Pancreas (tissue), 10 donors: ENCODE data around the gene INAFM2. TPM values are rescaled to one million over a fixed set of nuclear protein-coding genes. Genes with fewer than 3 reads are reported as not detected.
A peak's percentile ranks its signal among the peaks of the same experiment; 100 is the strongest.

Experiments
- ATAC-seq, 4 donors: fragments of 200-7000 bp; cut with Tn5 transposase; one replicate each; pipeline versions ENCODE4 v1.8.0 to v1.9.1; 2020; ENCODE audit warnings: mild to moderate bottlenecking in 4 of 4, moderate library complexity in 4 of 4
- DNase-seq, 6 donors: peaks; one replicate each; pipeline ENCODE4 v3.0.0-alpha.2; 2020
- FAIRE-seq: peaks from 2 replicates; lab custom pipeline; 2012; peaks lifted over from hg19 to GRCh38; lab: Jason Lieb, UNC
- H3K27ac ChIP-seq, 4 donors: fragments of 200-600 bp; sonication (generic); 1 replicate in 3 of 4; 2 replicates in 1 of 4; pipeline versions ENCODE4 v1.5.0 to v1.8.0; 2020
- H3K27me3 ChIP-seq, 4 donors: fragments of 200-600 bp; one replicate each; pipeline ENCODE4 v1.8.0; 2021
- H3K36me3 ChIP-seq, 3 donors: fragments of 200-600 bp; sonication (generic) in 1 of 3; one replicate each; pipeline versions ENCODE4 v1.5.0 to v1.8.0; 2020 to 2021
- H3K4me1 ChIP-seq, 3 donors: fragments of 200-600 bp; one replicate each; pipeline ENCODE4 v1.8.0; 2021
- H3K4me3 ChIP-seq, 4 donors: fragments of 200-600 bp; sonication (generic) in 2 of 4; one replicate each; pipeline versions ENCODE4 v1.5.0 to v1.8.0; 2020 to 2021
- H3K9me3 ChIP-seq, 4 donors: fragments of 200-600 bp; one replicate each; pipeline ENCODE4 v1.8.0; 2021
- CTCF ChIP-seq, 4 donors: fragments of 200-600 bp; sonication (generic) in 3 of 4; IDR thresholded peaks; one replicate each; pipeline versions ENCODE4 v1.5.0 to v1.8.0; 2021; ENCODE audit warnings: antibody characterized with exemption in 4 of 4
- WGBS, 2 donors: extraction: QIAGEN DNeasy Blood & Tissue Kit; methylation state at CpG; one replicate each; pipeline ENCODE4 v1.1.7; 2013; 5-methylcytosine and 5-hydroxymethylcytosine counted together
- intact Hi-C, 3 donors: fragments of 100-400 bp; cut with DNase I; formaldehyde crosslinking; loops; one replicate each; pipeline versions ENCODE4 v1.11.1 to v1.14.2; 2022
- polyA plus RNA-seq, 2 donors: library from polyadenylated mRNA; stranded (reverse); fragments of 200-250 nt; gene quantifications; one replicate each; pipeline ENCODE4 v1.2.3, GENCODE V29; 2013
- total RNA-seq, 6 donors: library from RNA; stranded (reverse); fragmentation: NEBNext Ultra II Directional in 4 of 6; extraction: Animal tissue kit (Norgen Biotek cat#: 25700) in 4 of 6; gene quantifications; one replicate each; pipeline versions ENCODE4 v1.2.1 to v1.2.4, GENCODE V29; 2021 to 2023
- donor health status: healthy with polysubstance abuse.
- donor health status: DM: no; HTN: no; CAD: no; lungs with moderate emphysema.
- donor health status: DM: no; HTN: no; CAD: no.
- donor health status: control.
- donor health status: control.
- donor health status: Bipolar disorder and iron deficiency.
- donor health status: DM: yes; HTN: yes; CAD: no.
- donor health status: DM: no; HTN: no; CAD: no.
- donor health status: DM: no; HTN: no; CAD: no.
- donor health status: DM: yes; HTN: yes; CAD: no.

INAFM2 gene
- total and polyA plus RNA-seq, 8 donors = 6.5 to 16.4 (median 11.3) TPM

- 87 to 93% methylated on average over 7 of the region's 7 CpGs for WGBS, 2 donors
- intact Hi-C loops = no loop called here
- no peaks in the 10 kb centered on the region for H3K9me3 ChIP-seq
- H3K36me3 ChIP-seq = no peaks in the 10 kb centered on the region
- H3K27me3 ChIP-seq = no peaks in the 10 kb centered on the region
- H3K27ac ChIP-seq = no peak overlapping the region
- FAIRE-seq = no peak
- peaks cover 0 to 16% (median 0%) of the 10 kb centered on the region in 3 donors for H3K4me1 ChIP-seq
- ATAC-seq = no peak
- no peak overlapping the region for H3K4me3 ChIP-seq
- peak in 1 of 6 donors; percentile 29 for DNase-seq
- no peak for TF ChIP-seq CTCF (IDR thresholded peaks at IDR 0.05)
Measured at GRCh38 chr15:40331026-40331425, 7.5 kb downstream of the INAFM2 start.

- H3K36me3 ChIP-seq = no peaks in the 10 kb centered on the region
- H3K4me1 ChIP-seq = peaks cover 0 to 16% (median 0%) of the 10 kb centered on the region in 3 donors
- DNase-seq = peak in 1 of 6 donors; percentile 21
- no peak for TF ChIP-seq CTCF (IDR thresholded peaks at IDR 0.05)
- H3K27me3 ChIP-seq = no peaks in the 10 kb centered on the region
- no peak overlapping the region for H3K4me3 ChIP-seq
- no peaks in the 10 kb centered on the region for H3K9me3 ChIP-seq
- ATAC-seq = no peak
- intact Hi-C loops = no loop called here
- no peak overlapping the region for H3K27ac ChIP-seq
- WGBS, 2 donors = 88 to 94% methylated on average over 7 of the region's 7 CpGs
- no peak for FAIRE-seq
Measured at GRCh38 chr15:40331637-40332036, 8.1 kb downstream of the INAFM2 start.

- DNase-seq = peak in 1 of 6 donors; percentile 27
- intact Hi-C loops = no loop called here
- no peak for FAIRE-seq
- Histone ChIP-seq H3K4me1 (peaks cover 0 to 16% (median 0%) of the 10 kb centered on the region in 3 donors), H3K27ac (peak overlapping the region in 1 of 4 donors; percentile 8), H3K4me3 (no peak overlapping the region), H3K9me3 (no peaks in the 10 kb centered on the region), H3K27me3 (no peaks in the 10 kb centered on the region), H3K36me3 (no peaks in the 10 kb centered on the region)
- TF ChIP-seq CTCF (IDR thresholded peaks at IDR 0.05) = no peak
- 69 to 78% methylated on average over 8 of the region's 8 CpGs for WGBS, 2 donors
- no peak for ATAC-seq
Measured at GRCh38 chr15:40332113-40332781, 8.8 kb downstream of the INAFM2 start.

- peaks cover 0 to 21% (median 0%) of the 10 kb centered on the region in 3 donors for H3K4me1 ChIP-seq
- DNase-seq = peak in 2 of 6 donors; percentile 60 to 67
- H3K4me3 ChIP-seq = no peak overlapping the region
- no peak for FAIRE-seq
- no peaks in the 10 kb centered on the region for H3K27me3 ChIP-seq
- H3K36me3 ChIP-seq = no peaks in the 10 kb centered on the region
- ATAC-seq = peak in 3 of 4 donors; percentile 12 to 51 (median 42)
- intact Hi-C loops = no loop called here
- H3K27ac ChIP-seq = peak overlapping the region in 2 of 4 donors; percentile 73
- 68 to 73% methylated on average over 12 of the region's 12 CpGs for WGBS, 2 donors
- no peak for TF ChIP-seq CTCF (IDR thresholded peaks at IDR 0.05)
- no peaks in the 10 kb centered on the region for H3K9me3 ChIP-seq
Measured at GRCh38 chr15:40333922-40334492, 10.5 kb downstream of the INAFM2 start.

- H3K27me3 ChIP-seq = no peaks in the 10 kb centered on the region
- FAIRE-seq (no peak), ATAC-seq (peak in 1 of 4 donors; percentile 1)
Measured at GRCh38 chr15:40334541-40334940, 11.0 kb downstream of the INAFM2 start.

More at GRCh38 chr15:40334541-40334940, 11.0 kb downstream of the INAFM2 start:
- Histone ChIP-seq H3K9me3 (no peaks in the 10 kb centered on the region), H3K4me1 (peaks cover 0 to 21% (median 0%) of the 10 kb centered on the region in 3 donors), H3K36me3 (no peaks in the 10 kb centered on the region), H3K4me3 (no peak overlapping the region), H3K27ac (peak overlapping the region in 2 of 4 donors; percentile 64 to 73)
- intact Hi-C loops = no loop called here
- peak in 1 of 6 donors; percentile 52 for DNase-seq
- WGBS, 2 donors = 83 to 85% methylated on average over 3 of the region's 3 CpGs
- no peak for TF ChIP-seq CTCF (IDR thresholded peaks at IDR 0.05)
